Stimulated activated CD8-positive, alpha-beta memory T cell treated with anti-CD3 and anti-CD28 coated beads, Interleukin-12 subunit alpha, Interleukin-12 subunit beta, amount 100 ng/mL, for 24 hours (primary cell): ENCODE measurements around the gene APBA3.

Source experiments
- DNase-seq: peaks from one replicate; pipeline ENCODE4 v3.0.0-alpha.2; 2020; ENCODE audit errors: extremely low read depth

Gene APBA3

DNA sequence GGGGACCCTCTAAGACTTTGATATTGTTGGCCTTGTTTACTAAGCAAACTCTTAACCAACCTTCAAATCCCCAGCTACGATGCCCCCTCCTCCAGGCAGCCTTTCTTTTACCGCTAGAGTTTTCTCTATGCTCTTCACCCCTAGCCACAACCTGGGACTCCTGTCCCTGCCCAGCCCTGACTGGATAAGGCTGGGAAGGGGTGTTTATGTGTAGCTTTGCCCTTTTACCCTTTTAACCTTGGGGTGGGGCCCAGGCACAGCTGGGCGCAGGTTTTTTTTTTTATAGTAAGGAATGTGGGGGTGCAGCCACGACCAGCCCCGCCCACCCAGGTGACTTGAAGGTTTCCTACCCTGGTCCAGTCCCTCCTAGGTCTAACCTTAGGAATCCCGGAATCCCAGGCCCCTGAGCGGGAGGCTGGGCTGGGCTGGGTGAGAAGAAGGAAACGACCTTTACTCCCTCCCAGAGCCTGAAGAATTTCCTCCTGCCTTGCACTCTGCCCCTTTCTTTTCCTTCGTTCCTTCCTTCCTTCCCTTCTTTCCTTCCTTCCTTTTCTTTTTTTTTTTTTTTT, 41.1 kb downstream of the APBA3 start:
- no peak for DNase-seq

DNA sequence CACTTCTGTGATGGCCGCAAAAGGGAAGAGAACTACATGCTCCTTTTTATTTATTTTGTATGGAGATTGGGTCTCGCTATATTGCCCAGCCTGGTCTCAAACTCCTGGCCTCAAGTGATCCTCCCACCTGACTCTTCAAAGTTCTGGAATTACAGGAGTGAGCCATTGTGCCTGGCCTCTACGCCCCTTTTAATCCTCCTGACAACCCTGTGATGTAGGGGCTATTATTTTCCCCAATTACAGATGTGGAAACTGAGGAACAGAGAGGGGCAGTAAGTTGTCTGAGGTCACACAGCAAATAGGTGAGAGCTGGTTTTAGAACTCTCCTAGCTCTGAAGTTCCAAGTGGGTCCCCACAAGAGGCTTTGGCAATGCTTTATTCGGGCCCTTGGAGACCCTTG, 41.6 kb downstream of the APBA3 start:
- no peak for DNase-seq

DNA sequence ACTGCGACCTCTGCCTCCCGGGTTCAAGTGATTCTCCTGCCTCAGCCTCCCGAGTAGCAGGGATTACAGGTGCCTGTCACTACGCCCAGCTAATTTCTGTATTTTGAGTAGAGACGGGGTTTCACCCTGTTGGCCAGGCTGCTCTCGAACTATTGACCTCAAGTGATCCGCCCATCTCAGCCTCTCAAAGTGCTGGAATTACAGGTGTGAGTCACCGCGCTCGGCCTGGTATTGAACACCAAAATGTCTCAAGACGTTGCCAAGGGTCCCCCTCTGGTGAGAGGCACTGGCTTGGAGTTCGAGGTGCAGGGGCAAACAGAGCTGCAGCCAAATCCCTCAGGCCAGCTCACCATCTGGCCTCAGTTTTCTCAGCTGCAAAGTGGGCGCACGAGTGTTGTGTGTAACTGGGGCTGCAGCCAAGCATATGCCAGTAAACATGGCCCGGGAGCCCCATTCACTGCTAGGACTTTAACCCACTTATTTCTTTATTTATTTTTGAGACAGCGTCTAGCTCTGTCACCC, 45.3 kb downstream of the APBA3 start:
- DNase-seq = no peak

DNA sequence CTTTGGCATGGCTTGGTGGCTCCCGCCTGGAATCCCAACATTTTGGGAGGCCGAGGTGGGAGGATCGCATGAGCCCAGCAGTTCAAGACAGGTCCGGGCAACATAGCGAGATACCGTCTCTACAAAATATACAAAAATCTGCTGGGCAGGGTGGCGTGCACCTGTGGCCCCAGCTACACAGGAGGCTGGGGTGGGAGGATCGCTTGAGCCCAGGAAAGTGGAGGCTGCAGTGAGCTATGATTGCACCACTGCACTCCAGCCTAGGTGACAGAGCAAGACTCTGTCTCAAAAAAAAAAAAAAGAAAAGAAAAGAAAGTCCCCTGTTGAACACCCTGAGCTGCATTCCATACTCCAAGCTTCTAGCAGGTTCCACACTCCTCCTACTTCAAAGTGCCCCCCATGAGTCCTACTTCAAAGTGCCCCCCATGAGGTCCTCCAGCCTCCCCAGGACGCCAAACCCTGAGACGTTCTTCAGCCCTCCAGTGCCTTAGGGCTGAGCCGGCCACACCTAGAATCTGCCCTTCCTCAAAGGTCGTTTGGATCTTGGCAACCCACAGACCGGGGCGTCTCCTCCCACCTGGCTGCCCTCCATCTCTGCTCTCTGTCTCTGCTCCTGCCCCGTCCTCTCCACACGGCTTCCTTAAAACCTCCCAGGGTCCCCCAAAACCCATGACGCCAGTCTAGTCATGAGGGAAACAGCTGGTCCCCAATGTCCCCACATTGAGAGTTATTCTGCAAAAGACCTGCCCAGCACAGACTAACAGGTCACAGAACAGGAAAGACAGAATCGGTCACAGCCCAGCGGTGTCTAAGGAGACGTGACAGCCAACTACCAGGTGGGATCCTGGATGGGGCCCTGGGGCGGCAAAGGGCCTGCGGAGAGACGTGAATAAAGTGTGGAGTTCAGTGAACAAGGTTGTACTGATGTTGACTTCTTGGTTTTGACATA, 48.6 kb downstream of the APBA3 start:
- DNase-seq = no peak

DNA sequence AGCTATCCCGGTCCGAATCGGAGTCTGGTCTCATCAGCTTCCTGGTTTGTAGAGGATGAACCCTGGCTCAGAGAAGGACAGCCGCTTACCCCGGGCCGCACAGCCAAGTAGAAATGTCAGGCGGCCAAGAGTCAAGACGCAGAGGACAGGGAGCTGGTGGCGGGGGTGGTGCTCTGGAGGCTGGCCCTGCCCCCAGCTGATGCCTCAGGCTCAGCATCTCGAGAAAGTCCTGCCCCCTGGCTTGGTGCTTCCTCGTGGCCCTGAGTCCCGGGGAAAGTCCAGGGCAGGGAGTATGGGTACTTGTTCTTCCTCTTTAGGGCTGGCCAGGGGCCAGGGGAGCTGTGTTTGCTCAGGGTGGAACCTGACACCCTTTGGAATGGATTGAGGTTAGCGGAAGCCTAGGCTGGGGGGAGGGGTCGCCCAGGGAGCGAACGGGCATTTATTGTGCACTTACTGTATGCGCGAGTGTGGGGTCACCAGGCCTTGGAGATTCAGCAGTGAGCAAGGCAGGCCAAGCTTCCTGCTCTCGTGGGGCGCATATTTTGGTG, 51.2 kb downstream of the APBA3 start:
- DNase-seq = no peak

DNA sequence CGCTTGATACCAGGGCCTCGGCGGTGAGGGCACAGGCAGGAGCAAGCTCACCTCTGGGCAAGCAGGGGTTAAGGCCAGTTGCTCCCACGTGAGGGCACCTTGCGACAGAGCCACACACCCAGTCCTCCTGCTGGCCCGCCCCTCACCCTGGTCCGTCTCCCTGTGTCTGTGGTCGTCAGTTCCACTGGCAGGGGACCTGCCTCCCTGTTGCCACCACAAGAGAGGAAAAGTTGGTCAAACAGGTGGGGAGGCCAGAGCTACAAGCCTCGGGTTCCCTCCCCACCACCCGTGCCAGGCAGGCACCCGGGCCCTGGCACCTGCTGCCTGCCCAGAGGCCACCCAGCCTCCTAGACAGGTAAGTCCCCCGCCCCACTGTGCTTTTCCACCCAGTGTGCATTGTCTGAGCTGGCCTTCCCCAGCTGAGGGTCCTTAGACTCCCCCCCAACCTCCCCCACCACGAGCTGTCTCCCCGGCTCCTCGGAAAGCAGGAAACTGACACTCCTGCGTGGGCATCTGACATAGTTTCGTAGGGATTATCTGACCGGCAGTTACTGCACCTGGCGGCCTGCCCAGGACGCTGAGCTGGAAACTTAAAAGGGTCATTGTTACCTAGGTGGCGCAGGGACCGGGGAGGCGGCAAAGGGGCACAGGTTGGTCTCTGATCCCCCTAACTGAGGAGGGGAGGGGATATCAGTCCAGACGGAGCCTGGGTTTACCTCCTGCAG, 53.1 kb downstream of the APBA3 start, which contains the start of gene TJP3:
Gene TJP3 (plus strand): TSS at position 178 of the 725 bp plus-strand sequence. CDS start 20,049 bp downstream, outside the sequence.
- no peak for DNase-seq

DNA sequence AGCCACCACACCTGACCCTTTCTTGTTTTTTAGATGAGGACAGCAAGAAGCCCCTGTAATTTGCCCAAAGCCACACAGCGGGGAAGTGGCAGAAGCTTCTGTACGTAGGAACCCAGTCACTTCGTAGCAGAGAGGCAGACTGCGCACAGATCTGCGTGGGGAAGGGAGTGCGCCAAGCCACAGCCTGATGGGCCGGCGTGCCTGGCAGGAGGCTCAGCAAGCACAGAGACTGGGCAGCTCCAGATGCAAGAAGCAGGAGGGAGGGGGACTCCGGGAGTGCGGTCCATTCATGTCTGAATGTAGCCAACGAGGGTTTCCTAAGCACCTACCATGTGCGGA, 53.7 kb downstream of the APBA3 start:
- no peak for DNase-seq

DNA sequence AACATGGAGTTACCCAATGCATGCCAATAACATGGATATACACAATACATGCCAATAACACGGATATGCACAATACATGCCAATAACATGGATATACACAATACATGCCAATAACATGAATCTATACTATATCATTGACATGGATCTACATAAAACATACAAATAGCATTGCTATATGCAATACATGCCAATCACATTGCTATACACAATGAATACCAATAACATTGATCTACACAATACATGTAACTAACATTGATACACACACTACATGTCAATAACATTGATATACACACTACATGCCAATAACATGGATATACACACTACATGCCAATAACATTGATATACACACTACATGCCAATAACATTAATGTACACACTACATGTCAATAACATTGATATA, 60.3 kb downstream of the APBA3 start:
- DNase-seq = no peak
